NCI-H2196 (cell line): Measurements from ENCODE around the gene PIM2.
A peak's percentile ranks its signal among the peaks of the same experiment; 100 is the strongest.
"Not testable (repeated sequence)": the region's sequence is repeated elsewhere in the genome, so short reads cannot be mapped to it uniquely, and the experiment has no call there.

ENCODE experiments used
- DNase-seq: peaks from one replicate; lab custom pipeline; 2025; ENCODE audit not compliant: unreplicated experiment; lab: John Stamatoyannopoulos, UW

PIM2 gene

DNA sequence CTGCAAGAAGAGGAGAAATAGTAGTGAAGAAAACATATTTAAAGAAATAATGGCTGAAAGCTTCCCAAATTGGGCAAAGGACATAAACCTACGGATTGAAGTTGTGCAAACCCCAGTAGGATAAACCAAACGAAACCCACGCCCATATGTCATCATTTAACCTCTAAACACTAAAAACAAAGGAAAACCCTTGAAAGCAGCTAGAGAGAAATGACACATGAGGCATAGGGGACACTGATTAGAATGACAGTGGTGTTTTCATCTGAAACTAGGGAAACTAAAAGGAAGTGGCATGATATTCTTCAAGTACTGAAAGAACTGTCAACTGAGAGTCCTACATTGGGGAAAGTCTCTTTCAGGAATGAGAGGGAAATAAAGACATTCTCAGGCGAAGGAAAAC lies 41.9 kb downstream of the PIM2 start:
- DNase-seq = not testable (repeated sequence)

DNA sequence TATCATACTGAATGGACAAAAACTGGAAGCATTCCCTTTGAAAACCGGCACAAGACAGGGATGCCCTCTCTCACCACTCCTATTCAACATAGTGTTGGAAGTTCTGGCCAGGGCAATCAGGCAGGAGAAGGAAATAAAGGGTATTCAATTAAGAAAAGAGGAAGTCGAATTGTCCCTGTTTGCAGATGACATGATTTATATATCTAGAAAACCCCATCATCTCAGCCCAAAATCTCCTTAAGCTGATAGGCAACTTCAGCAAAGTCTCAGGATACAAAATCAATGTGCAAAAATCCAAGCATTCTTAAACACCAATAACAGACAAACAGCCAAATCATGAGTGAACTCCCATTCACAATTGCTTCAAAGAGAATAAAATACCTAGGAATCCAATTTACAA lies 46.8 kb downstream of the PIM2 start:
- not testable (repeated sequence) for DNase-seq

DNA sequence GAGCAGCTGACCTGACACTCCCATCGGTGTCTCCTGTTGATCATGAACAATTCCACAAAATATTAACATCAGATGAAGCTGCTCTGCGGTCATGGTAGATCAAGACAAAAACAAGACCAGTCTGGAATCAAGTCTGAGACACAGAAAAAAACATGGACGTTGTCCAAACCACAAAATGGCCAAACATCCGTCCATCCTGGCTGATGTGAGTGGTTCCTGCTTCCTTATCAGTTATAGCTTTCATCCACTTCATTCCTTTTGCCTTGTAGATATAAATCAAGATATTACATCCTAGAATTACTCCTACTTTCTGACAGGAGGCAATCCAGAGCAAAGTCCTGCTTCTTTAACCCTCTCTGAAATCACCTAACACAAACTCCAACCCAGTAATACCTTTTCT lies 54.6 kb downstream of the PIM2 start:
- peak; percentile 22 for DNase-seq
